ENCODE measurements around the gene CGREF1.

DNA sequence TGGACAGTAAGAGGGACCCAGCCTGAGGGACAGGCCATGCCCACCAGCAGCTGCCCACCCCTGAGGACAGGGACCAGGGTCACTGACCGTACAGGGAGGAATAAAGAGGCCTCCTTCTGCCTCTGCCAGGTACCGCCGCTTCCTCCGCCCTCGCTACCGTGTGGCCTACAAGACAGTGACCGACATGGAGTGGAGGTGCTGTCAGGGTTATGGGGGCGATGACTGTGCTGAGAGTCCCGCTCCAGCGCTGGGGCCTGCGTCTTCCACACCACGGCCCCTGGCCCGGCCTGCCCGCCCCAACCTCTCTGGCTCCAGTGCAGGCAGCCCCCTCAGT, 38.4 kb downstream of the CGREF1 start:
- TF ChIP-seq, protein P1, sequence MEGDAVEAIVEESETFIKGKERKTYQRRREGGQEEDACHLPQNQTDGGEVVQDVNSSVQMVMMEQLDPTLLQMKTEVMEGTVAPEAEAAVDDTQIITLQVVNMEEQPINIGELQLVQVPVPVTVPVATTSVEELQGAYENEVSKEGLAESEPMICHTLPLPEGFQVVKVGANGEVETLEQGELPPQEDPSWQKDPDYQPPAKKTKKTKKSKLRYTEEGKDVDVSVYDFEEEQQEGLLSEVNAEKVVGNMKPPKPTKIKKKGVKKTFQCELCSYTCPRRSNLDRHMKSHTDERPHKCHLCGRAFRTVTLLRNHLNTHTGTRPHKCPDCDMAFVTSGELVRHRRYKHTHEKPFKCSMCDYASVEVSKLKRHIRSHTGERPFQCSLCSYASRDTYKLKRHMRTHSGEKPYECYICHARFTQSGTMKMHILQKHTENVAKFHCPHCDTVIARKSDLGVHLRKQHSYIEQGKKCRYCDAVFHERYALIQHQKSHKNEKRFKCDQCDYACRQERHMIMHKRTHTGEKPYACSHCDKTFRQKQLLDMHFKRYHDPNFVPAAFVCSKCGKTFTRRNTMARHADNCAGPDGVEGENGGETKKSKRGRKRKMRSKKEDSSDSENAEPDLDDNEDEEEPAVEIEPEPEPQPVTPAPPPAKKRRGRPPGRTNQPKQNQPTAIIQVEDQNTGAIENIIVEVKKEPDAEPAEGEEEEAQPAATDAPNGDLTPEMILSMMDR (IDR thresholded peaks at IDR 0.05), result no peak
- TF ChIP-seq POLR2A (IDR thresholded peaks at IDR 0.05), result no peak
